GM12865 (cell line): Measurements from ENCODE around the gene COMTD1.
"Not testable (repeated sequence)": the region's sequence is repeated elsewhere in the genome, so short reads cannot be mapped to it uniquely, and the experiment has no call there.

Experiments
- DNase-seq: peaks from one replicate; pipeline ENCODE4 v3.0.0; 2010; ENCODE audit warnings: low read depth
- H3K4me3 ChIP-seq: 2 replicates; pipeline ENCODE4 v1.5.1; 2011; ENCODE audit warnings: mild to moderate bottlenecking, low read depth, low read length, control low read depth
- CTCF ChIP-seq: IDR thresholded peaks from 2 replicates; pipeline ENCODE4 v1.5.1; 2011; ENCODE audit warnings: low read length, control low read depth, low read depth, inconsistent platforms; ENCODE audit not compliant: insufficient read depth; ENCODE audit errors: missing control alignments

The COMTD1 gene

GRCh38 chr10:75209086-75209920 is 26.5 kb downstream of the COMTD1 start:
- DNase-seq: no peak
- TF ChIP-seq CTCF: no peak
- H3K4me3 ChIP-seq: peak overlapping the region; percentile 79

GRCh38 chr10:75208181-75208580 is 27.6 kb downstream of the COMTD1 start:
- TF ChIP-seq CTCF: no peak
- no peak for DNase-seq
- H3K4me3 ChIP-seq: no peak overlapping the region

GRCh38 chr10:75207857-75208144 is 28.0 kb downstream of the COMTD1 start:
- no peak overlapping the region for H3K4me3 ChIP-seq
- no peak for TF ChIP-seq CTCF
- no peak for DNase-seq

GRCh38 chr10:75207079-75207856 is 28.5 kb downstream of the COMTD1 start:
- no peak for TF ChIP-seq CTCF
- DNase-seq: no peak
- no peak overlapping the region for H3K4me3 ChIP-seq

- H3K4me3 ChIP-seq, DNase-seq: not testable (repeated sequence)
These were observed 29.1 kb downstream of the COMTD1 start for GRCh38 chr10:75206638-75207037.

- H3K4me3 ChIP-seq: no peak overlapping the region
- no peak for TF ChIP-seq CTCF
- DNase-seq: no peak
These were observed 29.8 kb downstream of the COMTD1 start for GRCh38 chr10:75205908-75206307.

GRCh38 chr10:75203724-75204123 is 32.0 kb downstream of the COMTD1 start:
- no peak for TF ChIP-seq CTCF

GRCh38 chr10:75203046-75203620 is 32.6 kb downstream of the COMTD1 start:
- H3K4me3 ChIP-seq, DNase-seq: not testable (repeated sequence)

More at GRCh38 chr10:75203724-75204123, 32.0 kb downstream of the COMTD1 start:
- no peak overlapping the region for H3K4me3 ChIP-seq
- no peak for DNase-seq
